CD14-positive monocyte (primary cell): ENCODE results near the gene PLA2G4A. TPM values are rescaled to one million over a fixed set of nuclear protein-coding genes. Genes with fewer than 3 reads are reported as not detected.
A peak's percentile ranks its signal among the peaks of the same experiment; 100 is the strongest.

Experiments used
- DNase-seq, 3 donors: peaks; one replicate each; pipeline ENCODE4 v3.0.0-alpha.2; 2011 to 2022
- H2AFZ ChIP-seq: 2 replicates; pipeline ENCODE4 v1.6.0; 2012; ENCODE audit warnings: mild to moderate bottlenecking, low read depth, low read length, inconsistent platforms; ENCODE audit not compliant: insufficient read depth, poor library complexity, severe bottlenecking
- H3K27ac ChIP-seq, 2 donors: 1 replicate in 1 of 2; 2 replicates in 1 of 2; pipeline ENCODE4 v1.5.1; 2012 to 2013; ENCODE audit warnings: low read length in 2 of 2, control low read depth in 1 of 2, inconsistent platforms in 1 of 2, low read depth in 1 of 2, mild to moderate bottlenecking in 1 of 2
- H3K27me3 ChIP-seq, 2 donors: one replicate each; pipeline versions ENCODE4 v1.6.0 to v1.6.1; 2011 to 2013; ENCODE audit warnings: low read length in 2 of 2; ENCODE audit not compliant: control insufficient read depth in 2 of 2, insufficient read depth in 2 of 2
- H3K36me3 ChIP-seq, 2 donors: replicated peaks in 1 of 2; 1 replicate in 1 of 2; 2 replicates in 1 of 2; pipeline versions ENCODE4 v1.5.1 to v1.6.1; 2012 to 2013; ENCODE audit warnings: low read length in 2 of 2, control low read depth in 1 of 2, inconsistent platforms in 1 of 2, mild to moderate bottlenecking in 1 of 2; ENCODE audit not compliant: insufficient read depth in 2 of 2, control insufficient read depth in 1 of 2
- H3K4me1 ChIP-seq, 2 donors: 1 replicate in 1 of 2; 2 replicates in 1 of 2; pipeline versions ENCODE4 v1.5.1 to v1.6.1; 2012 to 2013; ENCODE audit warnings: low read length in 2 of 2, control low read depth in 1 of 2, inconsistent platforms in 1 of 2, mild to moderate bottlenecking in 1 of 2, moderate library complexity in 1 of 2; ENCODE audit not compliant: insufficient read depth in 2 of 2, control insufficient read depth in 1 of 2
- H3K4me2 ChIP-seq: replicated peaks from 2 replicates; pipeline ENCODE3; 2012; ENCODE audit warnings: low read length, moderate library complexity, mild to moderate bottlenecking; ENCODE audit not compliant: poor library complexity, severe bottlenecking; ENCODE audit errors: extremely low read depth
- H3K4me3 ChIP-seq, 3 experiments: fragments of 200-600 bp in 1 of 3; sonication (generic) in 1 of 3; replicated peaks in 1 of 3; 1 replicate in 2 of 3; 2 replicates in 1 of 3; pipeline ENCODE4 v1.5.1; 2011 to 2013; ENCODE audit warnings: low read length in 3 of 3, mild to moderate bottlenecking in 3 of 3, control low read depth in 2 of 3, low read depth in 2 of 3, inconsistent platforms in 1 of 3, moderate library complexity in 1 of 3
- H3K79me2 ChIP-seq: 2 replicates; pipeline ENCODE4 v1.6.0; 2012; ENCODE audit warnings: mild to moderate bottlenecking, control low read depth, inconsistent platforms, low read length, moderate library complexity; ENCODE audit not compliant: insufficient read depth
- H3K9ac ChIP-seq: 2 replicates; pipeline ENCODE4 v1.6.0; 2017; ENCODE audit warnings: low read length, mild to moderate bottlenecking; ENCODE audit not compliant: insufficient read depth, poor library complexity, severe bottlenecking
- H3K9me3 ChIP-seq, 2 donors: replicated peaks in 1 of 2; 1 replicate in 1 of 2; 2 replicates in 1 of 2; pipeline versions ENCODE4 v1.5.1 to v1.6.1; 2012 to 2013; ENCODE audit warnings: low read length in 2 of 2, control low read depth in 1 of 2; ENCODE audit not compliant: control insufficient read depth in 1 of 2, insufficient read depth in 1 of 2
- H4K20me1 ChIP-seq: 2 replicates; pipeline ENCODE4 v1.6.0; 2012; ENCODE audit warnings: mild to moderate bottlenecking, low read length, control low read depth, moderate library complexity; ENCODE audit not compliant: insufficient read depth
- H3K27ac Mint-ChIP-seq, 7 donors: one replicate each; pipeline ENCODE4 v1.8.0; 2020; ENCODE audit warnings: mild to moderate bottlenecking in 7 of 7, mixed read lengths in 7 of 7, moderate library complexity in 6 of 7, inconsistent platforms in 2 of 7
- H3K27me3 Mint-ChIP-seq, 3 donors: one replicate each; pipeline ENCODE4 v1.8.0; 2021 to 2022; ENCODE audit warnings: low read depth in 3 of 3, mild to moderate bottlenecking in 3 of 3, mixed read lengths in 3 of 3, moderate library complexity in 3 of 3, inconsistent platforms in 1 of 3
- H3K36me3 Mint-ChIP-seq, 2 donors: one replicate each; pipeline ENCODE4 v1.8.0; 2020; ENCODE audit warnings: mixed read lengths in 2 of 2, inconsistent platforms in 1 of 2, mild to moderate bottlenecking in 1 of 2
- H3K4me1 Mint-ChIP-seq: one replicate; pipeline ENCODE4 v1.8.0; 2020; ENCODE audit warnings: mild to moderate bottlenecking, mixed read lengths
- H3K4me3 Mint-ChIP-seq, 2 donors: one replicate each; pipeline ENCODE4 v1.8.0; 2020; ENCODE audit warnings: mild to moderate bottlenecking in 2 of 2, mixed read lengths in 2 of 2, moderate library complexity in 1 of 2
- H3K9me3 Mint-ChIP-seq, 7 donors: one replicate each; pipeline ENCODE4 v1.8.0; 2020 to 2022; ENCODE audit warnings: mixed read lengths in 7 of 7, mild to moderate bottlenecking in 6 of 7, moderate library complexity in 6 of 7, inconsistent platforms in 2 of 7
- CTCF ChIP-seq: fragments of 200-600 bp; IDR thresholded peaks from one replicate; pipeline ENCODE4 v1.8.0; 2022; ENCODE audit warnings: antibody characterized with exemption, mild to moderate bottlenecking
- WGBS: methylation state at CpG from one replicate; pipeline ENCODE4 v1.1.5; 2013; ENCODE audit warnings: missing lambda C conversion rate; ENCODE audit not compliant: insufficient coverage; 5-methylcytosine and 5-hydroxymethylcytosine counted together
- intact Hi-C, 2 donors: fragments of 100-400 bp; cut with micrococcal nuclease; formaldehyde crosslinking; loops; one replicate each; pipeline versions ENCODE4 v1.15.0 to v1.15.1; 2023
- polyA plus RNA-seq, 3 donors: library from polyadenylated mRNA; depleted of rRNA in 1 of 3; unstranded in 2 of 3; stranded (reverse) in 1 of 3; fragments of 300-500 nt in 2 of 3; fragments of >200 nt in 1 of 3; fragmentation: Illumina TruSeq in 2 of 3; gene quantifications; 1 replicate in 2 of 3; 2 replicates in 1 of 3; pipeline ENCODE4 v1.2.3, GENCODE V29; 2012 to 2021

The PLA2G4A gene
- polyA plus RNA-seq, 3 donors = 1.4 to 4.5 (median 4.1) TPM

- peak overlapping the region in 1 of 2 donors; percentile 73 for H3K27ac ChIP-seq
- no peaks in the 10 kb centered on the region for H3K27me3 Mint-ChIP-seq
- peaks cover 45% of the 10 kb centered on the region for H3K4me1 Mint-ChIP-seq
- H3K4me2 ChIP-seq = no peak overlapping the region
- peaks cover 80% of the 10 kb centered on the region for H3K79me2 ChIP-seq
- no peaks in the 10 kb centered on the region for H3K36me3 ChIP-seq
- H3K9ac ChIP-seq = no peak overlapping the region
- 60% methylated on average over 3 of the region's 4 CpGs for WGBS
- H3K9me3 ChIP-seq = no peaks in the 10 kb centered on the region
- peaks cover 41 to 42% of the 10 kb centered on the region in 2 donors for H3K4me1 ChIP-seq
- no peak overlapping the region for H2AFZ ChIP-seq
- H3K27me3 ChIP-seq = no peaks in the 10 kb centered on the region
- no peak overlapping the region for H3K4me3 Mint-ChIP-seq
- H3K9me3 Mint-ChIP-seq = no peaks in the 10 kb centered on the region
- no peak for TF ChIP-seq CTCF
- H3K36me3 Mint-ChIP-seq = peaks cover 5 to 7% of the 10 kb centered on the region in 2 donors
- H4K20me1 ChIP-seq = no peaks in the 10 kb centered on the region
- H3K27ac Mint-ChIP-seq = peak overlapping the region; percentile 26 to 94 (median 90)
- DNase-seq = peak in 1 of 3 donors; percentile 5
- intact Hi-C loops = no loop called here
- H3K4me3 ChIP-seq = peak overlapping the region in 1 of 3 experiments; percentile 42
These were observed 9.1 kb downstream of the PLA2G4A start for GRCh38 chr1:186837806-186838205.

- DNase-seq = peak in 2 of 3 donors; percentile 24 to 45
- Histone ChIP-seq H3K27ac (peak overlapping the region; percentile 71 to 73), H3K9ac (no peak overlapping the region), H4K20me1 (no peaks in the 10 kb centered on the region), H3K4me2 (peak overlapping the region; percentile 49), H3K27me3 (no peaks in the 10 kb centered on the region), H3K4me3 (peak overlapping the region in 1 of 3 experiments; percentile 42), H3K36me3 (no peaks in the 10 kb centered on the region), H3K4me1 (peaks cover 40 to 41% of the 10 kb centered on the region in 2 donors), H3K9me3 (no peaks in the 10 kb centered on the region), H3K79me2 (peaks cover 80% of the 10 kb centered on the region), H2AFZ (peak overlapping the region; percentile 13)
- no peaks in the 10 kb centered on the region for H3K9me3 Mint-ChIP-seq
- TF ChIP-seq CTCF = no peak
- H3K27ac Mint-ChIP-seq = peak overlapping the region; percentile 82 to 94 (median 91)
- H3K4me1 Mint-ChIP-seq = peaks cover 51% of the 10 kb centered on the region
- peak overlapping the region; percentile 49 to 86 for H3K4me3 Mint-ChIP-seq
- H3K36me3 Mint-ChIP-seq = peaks cover 5 to 11% of the 10 kb centered on the region in 2 donors
- intact Hi-C loops = no loop called here
- WGBS = no CpG with 5 or more reads among the region's 2 CpGs
- no peaks in the 10 kb centered on the region for H3K27me3 Mint-ChIP-seq
These were observed 9.8 kb downstream of the PLA2G4A start for GRCh38 chr1:186838380-186839040.
